Measurements from ENCODE around the gene ZNF792.
"Not testable (repeated sequence)": the region's sequence is repeated elsewhere in the genome, so short reads cannot be mapped to it uniquely, and the experiment has no call there.

GRCh38 chr19:34965505-34965904, 1.5 kb upstream of the ZNF792 start:
- TF ChIP-seq, protein P1, sequence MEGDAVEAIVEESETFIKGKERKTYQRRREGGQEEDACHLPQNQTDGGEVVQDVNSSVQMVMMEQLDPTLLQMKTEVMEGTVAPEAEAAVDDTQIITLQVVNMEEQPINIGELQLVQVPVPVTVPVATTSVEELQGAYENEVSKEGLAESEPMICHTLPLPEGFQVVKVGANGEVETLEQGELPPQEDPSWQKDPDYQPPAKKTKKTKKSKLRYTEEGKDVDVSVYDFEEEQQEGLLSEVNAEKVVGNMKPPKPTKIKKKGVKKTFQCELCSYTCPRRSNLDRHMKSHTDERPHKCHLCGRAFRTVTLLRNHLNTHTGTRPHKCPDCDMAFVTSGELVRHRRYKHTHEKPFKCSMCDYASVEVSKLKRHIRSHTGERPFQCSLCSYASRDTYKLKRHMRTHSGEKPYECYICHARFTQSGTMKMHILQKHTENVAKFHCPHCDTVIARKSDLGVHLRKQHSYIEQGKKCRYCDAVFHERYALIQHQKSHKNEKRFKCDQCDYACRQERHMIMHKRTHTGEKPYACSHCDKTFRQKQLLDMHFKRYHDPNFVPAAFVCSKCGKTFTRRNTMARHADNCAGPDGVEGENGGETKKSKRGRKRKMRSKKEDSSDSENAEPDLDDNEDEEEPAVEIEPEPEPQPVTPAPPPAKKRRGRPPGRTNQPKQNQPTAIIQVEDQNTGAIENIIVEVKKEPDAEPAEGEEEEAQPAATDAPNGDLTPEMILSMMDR (IDR thresholded peaks at IDR 0.05 in 4 of 5, conservative IDR thresholded peaks at IDR 0.05 in 1 of 5) = not testable (repeated sequence)
- not testable (repeated sequence) for TF ChIP-seq POLR2A (IDR thresholded peaks at IDR 0.05)

Measured in gastrocnemius medialis (tissue), 4 donors.